GM13976 (cell line): ENCODE measurements around the gene SLN.

Experiments
- DNase-seq: peaks from one replicate; pipeline ENCODE4 v3.0.0; 2012; ENCODE audit warnings: low spot score
- CTCF ChIP-seq: IDR thresholded peaks from 2 replicates; pipeline ENCODE4 v1.5.1; 2012; ENCODE audit warnings: borderline replicate concordance, mild to moderate bottlenecking; ENCODE audit not compliant: insufficient read depth; ENCODE audit errors: extremely low read depth, missing control alignments, control extremely low read depth
- in situ Hi-C: fragments of 300-500 bp; cut with MboI; formaldehyde crosslinking; loops from one replicate; pipeline ENCODE4 v1.12.0; 2022; ENCODE audit warnings: low sequenced_read_pairs, mixed read lengths, inconsistent platforms; ENCODE audit not compliant: unreplicated experiment

The SLN gene

GRCh38 chr11:107736546-107736945, 24.7 kb upstream of the SLN start:
- no peak for TF ChIP-seq CTCF
- DNase-seq: no peak
- in situ Hi-C loops: no loop called here

- DNase-seq: no peak
- TF ChIP-seq CTCF: no peak
- in situ Hi-C loops: no loop called here
These were observed 21.7 kb upstream of the SLN start for GRCh38 chr11:107733518-107733917.

GRCh38 chr11:107732689-107733051, 20.8 kb upstream of the SLN start:
- no peak for TF ChIP-seq CTCF
- in situ Hi-C loops: no loop called here
- no peak for DNase-seq

- in situ Hi-C loops: no loop called here
- peak; percentile 24 for DNase-seq
- no peak for TF ChIP-seq CTCF
These were observed 20.3 kb upstream of the SLN start for GRCh38 chr11:107731941-107732688.

GRCh38 chr11:107722662-107723061, 10.8 kb upstream of the SLN start:
- no peak for DNase-seq
- no peak for TF ChIP-seq CTCF

GRCh38 chr11:107721207-107721606, 9.4 kb upstream of the SLN start:
- DNase-seq: no peak
- in situ Hi-C loops: no loop called here

More at GRCh38 chr11:107722662-107723061, 10.8 kb upstream of the SLN start:
- in situ Hi-C loops: no loop called here

More at GRCh38 chr11:107721207-107721606, 9.4 kb upstream of the SLN start:
- no peak for TF ChIP-seq CTCF
